Type B pancreatic cell (in vitro differentiated cells): ENCODE data around the gene NUP98. TPM values are rescaled to one million over a fixed set of nuclear protein-coding genes. Genes with fewer than 3 reads are reported as not detected.
A peak's percentile ranks its signal among the peaks of the same experiment; 100 is the strongest.

ENCODE experiments used
- DNase-seq: peaks from one replicate; pipeline ENCODE4 v3.0.0; 2021; ENCODE audit warnings: mixed read lengths; ENCODE audit not compliant: unreplicated experiment; ENCODE audit errors: extremely low spot score
- H3K27ac Mint-ChIP-seq: 2 replicates; pipeline ENCODE4 v1.8.0; 2021; ENCODE audit warnings: mild to moderate bottlenecking, mixed read lengths
- H3K27me3 Mint-ChIP-seq: 2 replicates; pipeline ENCODE4 v1.8.0; 2021; ENCODE audit warnings: mixed read lengths
- H3K36me3 Mint-ChIP-seq: 2 replicates; pipeline ENCODE4 v1.8.0; 2021; ENCODE audit warnings: mixed read lengths
- H3K4me1 Mint-ChIP-seq: one replicate; pipeline ENCODE4 v1.8.0; 2021; ENCODE audit warnings: mixed read lengths; ENCODE audit not compliant: unreplicated experiment
- H3K4me3 Mint-ChIP-seq: 2 replicates; pipeline ENCODE4 v1.8.0; 2021; ENCODE audit warnings: mild to moderate bottlenecking, mixed read lengths
- H3K9me3 Mint-ChIP-seq: 2 replicates; pipeline ENCODE4 v1.8.0; 2021; ENCODE audit warnings: mixed read lengths
- CTCF ChIP-seq: fragments of 200-600 bp; sonication (generic); conservative IDR thresholded peaks from 2 replicates; pipeline ENCODE4 v1.5.0; 2021; ENCODE audit warnings: antibody characterized with exemption, mild to moderate bottlenecking
- total RNA-seq: library from RNA; stranded (reverse); gene quantifications from 2 replicates; pipeline ENCODE4 v1.2.1, GENCODE V29; 2021; ENCODE audit warnings: low replicate concordance

The NUP98 gene
- total RNA-seq, 1 donor from 2014 or later = 74.6 TPM

GRCh38 chr11:3840870-3841425, 43.6 kb upstream of the NUP98 start, which contains the start of gene RHOG:
TSS of gene RHOG (minus strand) at chr11:3840959. CDS start at chr11:3828138, 12,821 bp downstream.
- no peaks in the 10 kb centered on the region for H3K36me3 Mint-ChIP-seq
- DNase-seq = peak; percentile 78
- H3K27me3 Mint-ChIP-seq = no peaks in the 10 kb centered on the region
- H3K4me1 Mint-ChIP-seq = peaks cover 25% of the 10 kb centered on the region
- peak within 1 kb of the TSS; percentile 81 for H3K27ac Mint-ChIP-seq
- TF ChIP-seq CTCF = no peak
- peak within 1 kb of the TSS; percentile 90 for H3K4me3 Mint-ChIP-seq
- H3K9me3 Mint-ChIP-seq = no peaks in the 10 kb centered on the region

- peak overlapping the region; percentile 90 for H3K4me3 Mint-ChIP-seq
- no peak for DNase-seq
- H3K27me3 Mint-ChIP-seq = no peaks in the 10 kb centered on the region
- peaks cover 5% of the 10 kb centered on the region for H3K36me3 Mint-ChIP-seq
- no peaks in the 10 kb centered on the region for H3K9me3 Mint-ChIP-seq
- TF ChIP-seq CTCF = no peak
- peaks cover 30% of the 10 kb centered on the region for H3K4me1 Mint-ChIP-seq
- H3K27ac Mint-ChIP-seq = peak overlapping the region; percentile 80
Measured at GRCh38 chr11:3840004-3840869, 42.9 kb upstream of the NUP98 start.

GRCh38 chr11:3838504-3838903, 41.1 kb upstream of the NUP98 start:
- Mint-ChIP-seq H3K36me3 (peaks cover 10% of the 10 kb centered on the region), H3K27me3 (no peaks in the 10 kb centered on the region), H3K4me3 (peak overlapping the region; percentile 69), H3K9me3 (no peaks in the 10 kb centered on the region), H3K27ac (peak overlapping the region; percentile 73), H3K4me1 (peaks cover 35% of the 10 kb centered on the region)
- TF ChIP-seq CTCF = no peak
- DNase-seq = no peak

- Mint-ChIP-seq H3K4me1 (peaks cover 35% of the 10 kb centered on the region), H3K27ac (peak overlapping the region; percentile 73), H3K9me3 (no peaks in the 10 kb centered on the region), H3K36me3 (peaks cover 10% of the 10 kb centered on the region), H3K27me3 (no peaks in the 10 kb centered on the region), H3K4me3 (no peak overlapping the region)
- no peak for TF ChIP-seq CTCF
- DNase-seq = no peak
Measured at GRCh38 chr11:3837793-3838192, 40.4 kb upstream of the NUP98 start.

DNA sequence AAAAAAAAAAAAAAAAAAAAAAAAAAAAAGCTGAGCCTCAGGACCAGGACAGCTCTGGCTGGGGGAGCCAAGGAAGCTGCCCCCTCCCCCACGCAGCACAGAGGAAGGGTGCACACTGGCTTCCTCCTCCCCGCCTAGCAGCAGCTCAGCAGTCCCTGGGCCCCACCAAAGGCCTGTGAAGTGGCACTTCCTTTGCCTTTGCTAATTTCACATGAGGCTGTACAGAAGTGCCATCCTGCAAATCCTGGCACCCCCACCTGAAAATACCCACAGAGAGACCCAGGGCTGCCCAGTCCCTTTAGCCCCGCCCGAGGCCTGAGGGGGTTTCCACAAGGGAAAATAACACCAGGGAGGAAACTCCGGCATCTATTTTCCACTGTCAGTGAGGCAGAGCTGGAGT, 39.5 kb upstream of the NUP98 start:
- Mint-ChIP-seq H3K27ac (no peak overlapping the region), H3K9me3 (no peaks in the 10 kb centered on the region), H3K4me3 (no peak overlapping the region), H3K4me1 (peaks cover 35% of the 10 kb centered on the region), H3K27me3 (no peaks in the 10 kb centered on the region), H3K36me3 (peaks cover 10% of the 10 kb centered on the region)
- no peak for TF ChIP-seq CTCF
- DNase-seq = no peak
